Thoracic aorta (tissue), 2 donors: Measurements from ENCODE around the gene CASQ2. TPM values are rescaled to one million over a fixed set of nuclear protein-coding genes. Genes with fewer than 3 reads are reported as not detected.

ENCODE experiments used
- ATAC-seq: fragments of 150-250 bp; one replicate; pipeline ENCODE4 v1.8.0; 2017; ENCODE audit warnings: low read depth; ENCODE audit not compliant: insufficient number of reproducible peaks, low FRiP score
- DNase-seq: peaks from one replicate; pipeline ENCODE4 v3.0.0-alpha.2; 2020; ENCODE audit warnings: low spot score
- H3K27ac ChIP-seq, 2 donors: fragments of 200-600 bp; sonication (generic); 1 replicate in 1 of 2; 2 replicates in 1 of 2; pipeline ENCODE4 v1.5.1; 2016; ENCODE audit warnings: mild to moderate bottlenecking in 2 of 2, moderate library complexity in 2 of 2
- H3K27me3 ChIP-seq: fragments of 200-600 bp; sonication (generic); replicated peaks from 2 replicates; pipeline ENCODE4 v1.6.0; 2016; ENCODE audit warnings: mild to moderate bottlenecking; ENCODE audit not compliant: insufficient read depth
- H3K36me3 ChIP-seq: fragments of 200-600 bp; sonication (generic); one replicate; pipeline ENCODE4 v1.5.1; 2016
- H3K4me1 ChIP-seq, 2 donors: fragments of 200-600 bp; sonication (generic); 1 replicate in 1 of 2; 2 replicates in 1 of 2; pipeline versions ENCODE4 v1.5.1 to v1.6.0; 2016; ENCODE audit warnings: low read depth in 2 of 2, mild to moderate bottlenecking in 1 of 2; ENCODE audit not compliant: control insufficient read depth in 1 of 2
- H3K4me3 ChIP-seq: fragments of 200-600 bp; sonication (generic); 2 replicates; pipeline ENCODE4 v1.5.1; 2016; ENCODE audit warnings: mild to moderate bottlenecking
- H3K9me3 ChIP-seq: fragments of 200-600 bp; sonication (generic); 2 replicates; pipeline ENCODE4 v1.5.1; 2016
- total RNA-seq, 2 donors: library from RNA; depleted of rRNA; stranded (reverse); fragments of >200 nt; gene quantifications; one replicate each; pipeline versions ENCODE4 v1.1.0 to v1.2.3, GENCODE V29; 2016
- TF ChIP-seq, protein P1 (sequence below): fragments of 200-600 bp; sonication (generic); IDR thresholded peaks from one replicate; pipeline ENCODE4 v1.5.1; 2019; ENCODE audit warnings: antibody characterized with exemption

The CASQ2 gene
- total RNA-seq, 2 donors from 2014 or later: 6.6 to 12.5 TPM

DNA sequence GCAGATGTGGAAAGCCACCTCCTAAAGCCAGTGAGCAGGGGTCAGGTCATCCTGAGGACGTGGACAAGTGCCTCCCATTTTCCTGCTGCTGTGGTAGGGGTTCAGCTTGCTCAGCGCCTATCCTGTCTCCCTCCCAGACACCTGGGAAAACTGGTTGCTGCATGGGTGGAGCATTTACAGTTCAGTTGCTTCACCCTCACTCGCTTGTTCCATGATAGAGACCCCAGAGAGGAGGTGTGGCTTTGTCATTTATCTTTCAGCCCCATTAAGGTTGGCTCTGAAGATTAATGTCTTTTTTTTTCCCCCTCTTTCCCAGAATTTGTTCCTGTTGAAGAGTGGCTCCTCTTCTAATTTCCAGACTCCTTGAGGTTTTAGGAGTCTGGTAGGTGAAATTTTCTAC is 117.6 kb downstream of the CASQ2 start:
- no peak overlapping the region for H3K4me3 ChIP-seq
- H3K4me1 ChIP-seq: peaks cover 14 to 49% of the 10 kb centered on the region in 2 donors
- ATAC-seq (no peak), DNase-seq (no peak)
- H3K27me3 ChIP-seq: no peaks in the 10 kb centered on the region
- no peaks in the 10 kb centered on the region for H3K36me3 ChIP-seq
- no peak overlapping the region for H3K27ac ChIP-seq
- H3K9me3 ChIP-seq: no peaks in the 10 kb centered on the region
- TF ChIP-seq, protein P1, sequence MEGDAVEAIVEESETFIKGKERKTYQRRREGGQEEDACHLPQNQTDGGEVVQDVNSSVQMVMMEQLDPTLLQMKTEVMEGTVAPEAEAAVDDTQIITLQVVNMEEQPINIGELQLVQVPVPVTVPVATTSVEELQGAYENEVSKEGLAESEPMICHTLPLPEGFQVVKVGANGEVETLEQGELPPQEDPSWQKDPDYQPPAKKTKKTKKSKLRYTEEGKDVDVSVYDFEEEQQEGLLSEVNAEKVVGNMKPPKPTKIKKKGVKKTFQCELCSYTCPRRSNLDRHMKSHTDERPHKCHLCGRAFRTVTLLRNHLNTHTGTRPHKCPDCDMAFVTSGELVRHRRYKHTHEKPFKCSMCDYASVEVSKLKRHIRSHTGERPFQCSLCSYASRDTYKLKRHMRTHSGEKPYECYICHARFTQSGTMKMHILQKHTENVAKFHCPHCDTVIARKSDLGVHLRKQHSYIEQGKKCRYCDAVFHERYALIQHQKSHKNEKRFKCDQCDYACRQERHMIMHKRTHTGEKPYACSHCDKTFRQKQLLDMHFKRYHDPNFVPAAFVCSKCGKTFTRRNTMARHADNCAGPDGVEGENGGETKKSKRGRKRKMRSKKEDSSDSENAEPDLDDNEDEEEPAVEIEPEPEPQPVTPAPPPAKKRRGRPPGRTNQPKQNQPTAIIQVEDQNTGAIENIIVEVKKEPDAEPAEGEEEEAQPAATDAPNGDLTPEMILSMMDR: no peak

Other genes with a start within 250 kb of the CASQ2 start
- 1 to 10 TPM; 6.5 to 8.8 TPM for gene VANGL1, start 126.7 kb downstream of the CASQ2 start, total RNA-seq
- gene NHLH2, start 72.4 kb upstream of the CASQ2 start, total RNA-seq: not detected
- 10 to 100 TPM in 1 of 2 donors, 1 to 10 TPM in 1; 7.3 to 11.9 TPM for gene SLC22A15, start 207.8 kb upstream of the CASQ2 start, total RNA-seq